GM23338 (cell line): ENCODE data around the gene PTCH2. TPM values are rescaled to one million over a fixed set of nuclear protein-coding genes. Genes with fewer than 3 reads are reported as not detected.
"Not testable (repeated sequence)": the region's sequence is repeated elsewhere in the genome, so short reads cannot be mapped to it uniquely, and the experiment has no call there.

Experiments used
- ATAC-seq: fragments of 200-7000 bp; cut with Tn5 transposase; 3 replicates; pipeline ENCODE4 v1.9.1; 2020
- DNase-seq: peaks from one replicate; pipeline ENCODE4 v3.0.0-alpha.2; 2015; ENCODE audit warnings: low spot score
- H2AFZ ChIP-seq: fragments of 200-600 bp; sonication (generic); 2 replicates; pipeline ENCODE4 v1.8.0; 2016; ENCODE audit warnings: antibody characterized with exemption, mild to moderate bottlenecking, moderate library complexity
- H3F3A ChIP-seq: fragments of 200-600 bp; sonication (generic); replicated peaks from 2 replicates; pipeline ENCODE4 v1.8.0; 2017; ENCODE audit warnings: antibody characterized with exemption, mixed run types, low read depth
- H3K27ac ChIP-seq: fragments of 200-600 bp; sonication (generic); 2 replicates; pipeline ENCODE4 v1.6.1; 2016; ENCODE audit warnings: low read depth
- H3K27me3 ChIP-seq: fragments of 200-600 bp; sonication (generic); 2 replicates; pipeline ENCODE4 v1.8.0; 2016; ENCODE audit warnings: mild to moderate bottlenecking, mixed run types, moderate library complexity; ENCODE audit not compliant: insufficient read depth
- H3K36me3 ChIP-seq: fragments of 200-600 bp; sonication (generic); 2 replicates; pipeline ENCODE4 v1.8.0; 2016; ENCODE audit warnings: mild to moderate bottlenecking; ENCODE audit not compliant: insufficient read depth
- H3K4me1 ChIP-seq: fragments of 200-600 bp; sonication (generic); 2 replicates; pipeline ENCODE4 v1.8.0; 2016; ENCODE audit warnings: mild to moderate bottlenecking, moderate library complexity; ENCODE audit not compliant: insufficient read depth
- H3K4me2 ChIP-seq: fragments of 200-600 bp; sonication (generic); 2 replicates; pipeline ENCODE4 v1.7.1; 2017; ENCODE audit warnings: mixed run types
- H3K4me3 ChIP-seq: fragments of 200-600 bp; sonication (generic); 2 replicates; pipeline ENCODE4 v1.6.1; 2016; ENCODE audit warnings: mixed run types
- H3K79me2 ChIP-seq: fragments of 200-600 bp; sonication (generic); replicated peaks from 2 replicates; pipeline ENCODE4 v1.8.0; 2017; ENCODE audit warnings: mild to moderate bottlenecking; ENCODE audit not compliant: insufficient read depth
- H3K9me2 ChIP-seq: fragments of 200-600 bp; sonication (generic); 2 replicates; pipeline ENCODE4 v1.8.0; 2017; ENCODE audit not compliant: insufficient read depth
- H4K20me1 ChIP-seq: fragments of 200-600 bp; sonication (generic); replicated peaks from 2 replicates; pipeline ENCODE4 v1.8.0; 2017; ENCODE audit warnings: mild to moderate bottlenecking; ENCODE audit not compliant: insufficient read depth
- H3K27ac Mint-ChIP-seq: 2 replicates; pipeline ENCODE4 v1.8.0; 2020; ENCODE audit warnings: inconsistent platforms, mild to moderate bottlenecking, moderate library complexity, mixed read lengths
- H3K27me3 Mint-ChIP-seq: 3 replicates; pipeline ENCODE4 v1.8.0; 2022; ENCODE audit warnings: low read depth, mild to moderate bottlenecking, moderate library complexity, mixed read lengths, inconsistent platforms; ENCODE audit not compliant: insufficient read depth, poor library complexity
- H3K36me3 Mint-ChIP-seq: 3 replicates; pipeline ENCODE4 v1.8.0; 2021; ENCODE audit warnings: low read depth, mild to moderate bottlenecking, inconsistent platforms, moderate library complexity, mixed read lengths
- H3K4me1 Mint-ChIP-seq: 3 replicates; pipeline ENCODE4 v1.8.0; 2020; ENCODE audit warnings: mild to moderate bottlenecking, inconsistent platforms, mixed read lengths
- H3K4me3 Mint-ChIP-seq: 3 replicates; pipeline ENCODE4 v1.8.0; 2021; ENCODE audit warnings: moderate library complexity, mild to moderate bottlenecking, inconsistent platforms, mixed read lengths
- H3K9me3 Mint-ChIP-seq: 3 replicates; pipeline ENCODE4 v1.8.0; 2020; ENCODE audit warnings: moderate library complexity, mild to moderate bottlenecking, inconsistent platforms, mixed read lengths
- CREB1 ChIP-seq: fragments of 250-450 bp; sonication (Bioruptor Pico); IDR thresholded peaks from 2 replicates; pipeline ENCODE4 v1.5.0; 2020; ENCODE audit warnings: low read depth, mild to moderate bottlenecking, moderate library complexity
- EZH2 ChIP-seq: fragments of 200-600 bp; sonication (generic); IDR thresholded peaks from one replicate; pipeline ENCODE4 v1.8.0; 2017; ENCODE audit warnings: antibody characterized with exemption, mild to moderate bottlenecking, low read depth; ENCODE audit not compliant: unreplicated experiment
- EZH2phosphoT487 ChIP-seq: fragments of 200-600 bp; sonication (generic); IDR thresholded peaks from one replicate; pipeline ENCODE4 v1.8.1; 2018; ENCODE audit warnings: antibody characterized with exemption; ENCODE audit not compliant: unreplicated experiment
- JUNB ChIP-seq: IDR thresholded peaks from one replicate; pipeline ENCODE4 v1.6.1; 2016; ENCODE audit warnings: antibody characterized with exemption; ENCODE audit not compliant: unreplicated experiment
- NANOG ChIP-seq: IDR thresholded peaks from 2 replicates; pipeline ENCODE4 v1.6.1; 2016; ENCODE audit warnings: antibody characterized with exemption, borderline replicate concordance
- POLR2AphosphoS5 ChIP-seq: IDR thresholded peaks from 2 replicates; pipeline ENCODE4 v1.6.1; 2016; ENCODE audit warnings: antibody characterized with exemption, low read depth
- STAT1 ChIP-seq: IDR thresholded peaks from one replicate; pipeline ENCODE4 v1.6.1; 2016; ENCODE audit warnings: antibody characterized with exemption; ENCODE audit not compliant: unreplicated experiment
- polyA plus RNA-seq: library from polyadenylated mRNA; unstranded; fragments of >200 nt; fragmentation: Nextera tagmentation; extraction: Ambion mirVana; gene quantifications from 2 replicates; pipeline ENCODE4 v1.2.1, GENCODE V29; 2016
- total RNA-seq: library from RNA; depleted of rRNA; stranded (reverse); fragments of >200 nt; shearing (Covaris generic); gene quantifications from 2 replicates; pipeline ENCODE4 v1.2.3, GENCODE V29; 2014
- TF ChIP-seq, protein P1 (sequence below): IDR thresholded peaks from 2 replicates; pipeline ENCODE4 v1.6.1; 2016; ENCODE audit warnings: antibody characterized with exemption
- TF ChIP-seq, protein P2 (sequence below): IDR thresholded peaks from one replicate; pipeline ENCODE4 v1.6.1; 2018; ENCODE audit warnings: antibody characterized with exemption; ENCODE audit not compliant: unreplicated experiment
- TF ChIP-seq, protein P3 (sequence below), 2 experiments: fragments of 200-600 bp in 1 of 2; sonication (generic) in 1 of 2; conservative IDR thresholded peaks; 2 replicates each; pipeline versions ENCODE4 v1.5.1 to v1.6.1; 2016 to 2017; ENCODE audit warnings: antibody characterized with exemption in 2 of 2, low read depth in 2 of 2, mild to moderate bottlenecking in 2 of 2, moderate library complexity in 1 of 2

PTCH2 gene
- total and polyA plus RNA-seq, 2 experiments from 2014 or later = 0.63 to 0.74 TPM

DNA sequence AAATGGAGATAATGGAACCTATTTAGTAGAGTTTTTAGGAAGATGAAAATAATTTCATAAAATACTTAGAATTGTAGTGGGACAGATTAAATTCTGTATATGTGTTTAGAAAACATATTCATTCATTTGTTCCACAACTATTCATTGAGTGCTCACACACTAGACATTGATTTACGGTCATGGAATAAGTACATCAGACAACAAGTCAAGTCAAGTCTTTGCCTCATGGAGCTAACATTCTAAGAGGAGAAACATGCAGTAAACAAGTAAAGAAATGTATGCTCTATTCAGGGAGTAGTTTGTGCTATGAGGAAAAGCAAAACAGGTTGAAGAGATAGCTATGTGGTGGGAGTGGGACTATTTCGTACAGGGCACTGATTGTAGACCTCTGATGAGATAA is 25.7 kb downstream of the PTCH2 start:
- Mint-ChIP-seq H3K4me1 (peaks cover 25% of the 10 kb centered on the region), H3K27me3 (peaks cover 23% of the 10 kb centered on the region), H3K27ac (no peak overlapping the region), H3K36me3 (peaks cover 3% of the 10 kb centered on the region; the same call in 1 of the 3 replicates), H3K9me3 (peaks cover 4% of the 10 kb centered on the region; the same call in 2 of the 3 replicates), H3K4me3 (no peak overlapping the region)
- Histone ChIP-seq H3K27ac (no peak overlapping the region), H3K36me3 (no peaks in the 10 kb centered on the region), H3K4me2 (no peak overlapping the region), H3K79me2 (no peaks in the 10 kb centered on the region), H3K4me3 (no peak overlapping the region), H3F3A (peaks cover 13% of the 10 kb centered on the region; the same call in 1 of the 2 replicates), H3K4me1 (peaks cover 16% of the 10 kb centered on the region), H3K9me2 (no peaks in the 10 kb centered on the region), H3K27me3 (peaks cover 7% of the 10 kb centered on the region), H4K20me1 (no peaks in the 10 kb centered on the region), H2AFZ (no peak overlapping the region)
- DNase-seq = no peak
- TF ChIP-seq EZH2 = no peak
- no peak for TF ChIP-seq NANOG
- TF ChIP-seq, protein P1, sequence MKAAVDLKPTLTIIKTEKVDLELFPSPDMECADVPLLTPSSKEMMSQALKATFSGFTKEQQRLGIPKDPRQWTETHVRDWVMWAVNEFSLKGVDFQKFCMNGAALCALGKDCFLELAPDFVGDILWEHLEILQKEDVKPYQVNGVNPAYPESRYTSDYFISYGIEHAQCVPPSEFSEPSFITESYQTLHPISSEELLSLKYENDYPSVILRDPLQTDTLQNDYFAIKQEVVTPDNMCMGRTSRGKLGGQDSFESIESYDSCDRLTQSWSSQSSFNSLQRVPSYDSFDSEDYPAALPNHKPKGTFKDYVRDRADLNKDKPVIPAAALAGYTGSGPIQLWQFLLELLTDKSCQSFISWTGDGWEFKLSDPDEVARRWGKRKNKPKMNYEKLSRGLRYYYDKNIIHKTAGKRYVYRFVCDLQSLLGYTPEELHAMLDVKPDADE = no peak
- TF ChIP-seq, protein P2, sequence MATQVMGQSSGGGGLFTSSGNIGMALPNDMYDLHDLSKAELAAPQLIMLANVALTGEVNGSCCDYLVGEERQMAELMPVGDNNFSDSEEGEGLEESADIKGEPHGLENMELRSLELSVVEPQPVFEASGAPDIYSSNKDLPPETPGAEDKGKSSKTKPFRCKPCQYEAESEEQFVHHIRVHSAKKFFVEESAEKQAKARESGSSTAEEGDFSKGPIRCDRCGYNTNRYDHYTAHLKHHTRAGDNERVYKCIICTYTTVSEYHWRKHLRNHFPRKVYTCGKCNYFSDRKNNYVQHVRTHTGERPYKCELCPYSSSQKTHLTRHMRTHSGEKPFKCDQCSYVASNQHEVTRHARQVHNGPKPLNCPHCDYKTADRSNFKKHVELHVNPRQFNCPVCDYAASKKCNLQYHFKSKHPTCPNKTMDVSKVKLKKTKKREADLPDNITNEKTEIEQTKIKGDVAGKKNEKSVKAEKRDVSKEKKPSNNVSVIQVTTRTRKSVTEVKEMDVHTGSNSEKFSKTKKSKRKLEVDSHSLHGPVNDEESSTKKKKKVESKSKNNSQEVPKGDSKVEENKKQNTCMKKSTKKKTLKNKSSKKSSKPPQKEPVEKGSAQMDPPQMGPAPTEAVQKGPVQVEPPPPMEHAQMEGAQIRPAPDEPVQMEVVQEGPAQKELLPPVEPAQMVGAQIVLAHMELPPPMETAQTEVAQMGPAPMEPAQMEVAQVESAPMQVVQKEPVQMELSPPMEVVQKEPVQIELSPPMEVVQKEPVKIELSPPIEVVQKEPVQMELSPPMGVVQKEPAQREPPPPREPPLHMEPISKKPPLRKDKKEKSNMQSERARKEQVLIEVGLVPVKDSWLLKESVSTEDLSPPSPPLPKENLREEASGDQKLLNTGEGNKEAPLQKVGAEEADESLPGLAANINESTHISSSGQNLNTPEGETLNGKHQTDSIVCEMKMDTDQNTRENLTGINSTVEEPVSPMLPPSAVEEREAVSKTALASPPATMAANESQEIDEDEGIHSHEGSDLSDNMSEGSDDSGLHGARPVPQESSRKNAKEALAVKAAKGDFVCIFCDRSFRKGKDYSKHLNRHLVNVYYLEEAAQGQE = no peak
- TF ChIP-seq POLR2AphosphoS5 = no peak
- no peak for TF ChIP-seq STAT1
- TF ChIP-seq EZH2phosphoT487 = no peak
- TF ChIP-seq, protein P3, sequence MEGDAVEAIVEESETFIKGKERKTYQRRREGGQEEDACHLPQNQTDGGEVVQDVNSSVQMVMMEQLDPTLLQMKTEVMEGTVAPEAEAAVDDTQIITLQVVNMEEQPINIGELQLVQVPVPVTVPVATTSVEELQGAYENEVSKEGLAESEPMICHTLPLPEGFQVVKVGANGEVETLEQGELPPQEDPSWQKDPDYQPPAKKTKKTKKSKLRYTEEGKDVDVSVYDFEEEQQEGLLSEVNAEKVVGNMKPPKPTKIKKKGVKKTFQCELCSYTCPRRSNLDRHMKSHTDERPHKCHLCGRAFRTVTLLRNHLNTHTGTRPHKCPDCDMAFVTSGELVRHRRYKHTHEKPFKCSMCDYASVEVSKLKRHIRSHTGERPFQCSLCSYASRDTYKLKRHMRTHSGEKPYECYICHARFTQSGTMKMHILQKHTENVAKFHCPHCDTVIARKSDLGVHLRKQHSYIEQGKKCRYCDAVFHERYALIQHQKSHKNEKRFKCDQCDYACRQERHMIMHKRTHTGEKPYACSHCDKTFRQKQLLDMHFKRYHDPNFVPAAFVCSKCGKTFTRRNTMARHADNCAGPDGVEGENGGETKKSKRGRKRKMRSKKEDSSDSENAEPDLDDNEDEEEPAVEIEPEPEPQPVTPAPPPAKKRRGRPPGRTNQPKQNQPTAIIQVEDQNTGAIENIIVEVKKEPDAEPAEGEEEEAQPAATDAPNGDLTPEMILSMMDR (conservative IDR thresholded peaks at IDR 0.05; ENCODE audit: low read depth in 2 of 2) = no peak
- TF ChIP-seq JUNB = no peak
- no peak for TF ChIP-seq CREB1 (CRISPR knock-in tag)
- ATAC-seq = no peak

DNA sequence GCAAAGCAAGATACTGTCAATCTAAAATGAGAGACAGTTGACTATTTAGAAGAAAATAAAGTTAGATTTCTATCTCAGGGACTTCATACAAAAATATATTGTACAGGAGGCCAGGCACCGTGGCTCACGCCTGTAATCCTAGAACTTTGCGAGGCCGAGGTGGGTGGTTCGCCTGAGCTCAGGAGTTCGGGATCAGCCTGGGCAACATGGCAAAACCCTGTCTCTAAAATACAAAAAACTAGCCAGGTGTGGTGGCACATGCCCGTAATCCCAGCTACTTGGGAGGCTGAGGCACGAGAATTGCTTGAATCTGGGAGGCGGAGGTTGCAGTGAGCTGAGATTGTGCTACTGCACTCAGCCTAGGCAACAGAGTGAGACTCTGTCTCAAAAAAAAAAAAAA is 27.1 kb downstream of the PTCH2 start:
- Histone ChIP-seq H3F3A (peaks cover 10% of the 10 kb centered on the region; the same call in 1 of the 2 replicates), H3K27me3 (peaks cover 11% of the 10 kb centered on the region), H3K4me1 (peaks cover 16% of the 10 kb centered on the region)
- H3K4me2 ChIP-seq, H2AFZ ChIP-seq, H3K36me3 Mint-ChIP-seq, H3K36me3 ChIP-seq, H3K27ac ChIP-seq, H3K9me3 Mint-ChIP-seq, H3K4me3 ChIP-seq, H3K79me2 ChIP-seq, H3K4me3 Mint-ChIP-seq, DNase-seq, H3K27ac Mint-ChIP-seq, H3K9me2 ChIP-seq, ATAC-seq, H4K20me1 ChIP-seq: not testable (repeated sequence)
- Mint-ChIP-seq H3K4me1 (peaks cover 22% of the 10 kb centered on the region), H3K27me3 (peaks cover 26% of the 10 kb centered on the region)
